Astrocyte (in vitro differentiated cells and primary cell): Measurements from ENCODE around the gene WDR81. TPM values are rescaled to one million over a fixed set of nuclear protein-coding genes. Genes with fewer than 3 reads are reported as not detected.
"Not testable (repeated sequence)": the region's sequence is repeated elsewhere in the genome, so short reads cannot be mapped to it uniquely, and the experiment has no call there.

Experiments
- DNase-seq: peaks from one replicate; pipeline ENCODE4 v3.0.0-alpha.2; 2010; ENCODE audit warnings: low read depth
- FAIRE-seq: peaks from 2 replicates; lab custom pipeline; 2011; peaks lifted over from hg19 to GRCh38; lab: Jason Lieb, UNC
- H2AFZ ChIP-seq: 2 replicates; pipeline ENCODE4 v1.6.0; 2012; ENCODE audit warnings: low read depth, low read length, inconsistent platforms
- H3K27ac ChIP-seq: 2 replicates; pipeline ENCODE4 v1.5.1; 2011; ENCODE audit warnings: low read depth, low read length, inconsistent platforms
- H3K27me3 ChIP-seq: 2 replicates; pipeline ENCODE4 v1.6.0; 2011; ENCODE audit warnings: low read length, inconsistent platforms; ENCODE audit not compliant: insufficient read depth
- H3K36me3 ChIP-seq: 2 replicates; pipeline ENCODE4 v1.5.1; 2011; ENCODE audit warnings: low read length, inconsistent platforms; ENCODE audit not compliant: insufficient read depth
- H3K4me1 ChIP-seq: 2 replicates; pipeline ENCODE4 v1.5.1; 2011; ENCODE audit warnings: low read length, inconsistent platforms; ENCODE audit not compliant: insufficient read depth
- H3K4me2 ChIP-seq: 2 replicates; pipeline ENCODE4 v1.6.0; 2012; ENCODE audit warnings: low read length, inconsistent platforms
- H3K4me3 ChIP-seq: 2 replicates; pipeline ENCODE4 v1.5.1; 2011; ENCODE audit warnings: low read depth, mild to moderate bottlenecking, low read length, inconsistent platforms; ENCODE audit not compliant: insufficient read depth
- H3K79me2 ChIP-seq: 2 replicates; pipeline ENCODE4 v1.6.0; 2012; ENCODE audit warnings: mild to moderate bottlenecking, low read length, inconsistent platforms; ENCODE audit not compliant: insufficient read depth
- H3K9ac ChIP-seq: 2 replicates; pipeline ENCODE4 v1.6.0; 2012; ENCODE audit warnings: mild to moderate bottlenecking, low read length, inconsistent platforms
- H3K9me3 ChIP-seq: 2 replicates; pipeline ENCODE4 v1.5.1; 2012; ENCODE audit warnings: low read depth, mild to moderate bottlenecking, low read length, inconsistent platforms; ENCODE audit not compliant: insufficient read depth
- H4K20me1 ChIP-seq: 2 replicates; pipeline ENCODE4 v1.6.0; 2012; ENCODE audit warnings: low read length, inconsistent platforms; ENCODE audit not compliant: insufficient read depth
- H3K27ac Mint-ChIP-seq: one replicate; pipeline ENCODE4 v1.8.0; 2021; ENCODE audit warnings: mild to moderate bottlenecking, mixed read lengths; ENCODE audit not compliant: unreplicated experiment
- H3K27me3 Mint-ChIP-seq: one replicate; pipeline ENCODE4 v1.8.0; 2021; ENCODE audit warnings: low read depth, mixed read lengths; ENCODE audit not compliant: unreplicated experiment
- H3K36me3 Mint-ChIP-seq: one replicate; pipeline ENCODE4 v1.8.0; 2021; ENCODE audit warnings: low read depth, mixed read lengths; ENCODE audit not compliant: unreplicated experiment
- H3K4me1 Mint-ChIP-seq: one replicate; pipeline ENCODE4 v1.8.0; 2021; ENCODE audit warnings: low read depth, mixed read lengths; ENCODE audit not compliant: unreplicated experiment
- H3K4me3 Mint-ChIP-seq: one replicate; pipeline ENCODE4 v1.8.0; 2021; ENCODE audit warnings: mild to moderate bottlenecking, moderate library complexity, mixed read lengths; ENCODE audit not compliant: unreplicated experiment
- H3K9me3 Mint-ChIP-seq: one replicate; pipeline ENCODE4 v1.8.0; 2021; ENCODE audit warnings: mild to moderate bottlenecking, mixed read lengths; ENCODE audit not compliant: unreplicated experiment
- EZH2 ChIP-seq: IDR thresholded peaks from 2 replicates; pipeline ENCODE4 v1.6.1; 2012; ENCODE audit warnings: mild to moderate bottlenecking, low read length, inconsistent platforms; ENCODE audit not compliant: insufficient read depth
- total RNA-seq: library from RNA; stranded (reverse); gene quantifications from 2 replicates; pipeline ENCODE4 v1.2.1, GENCODE V29; 2021
- TF ChIP-seq, protein P1 (sequence below): IDR thresholded peaks from 2 replicates; pipeline ENCODE4 v1.5.1; 2011; ENCODE audit warnings: low read depth, mild to moderate bottlenecking, inconsistent platforms, low read length, moderate library complexity; ENCODE audit not compliant: insufficient read depth

Gene WDR81
- total RNA-seq, 1 donor from 2014 or later: 12.3 TPM

DNA sequence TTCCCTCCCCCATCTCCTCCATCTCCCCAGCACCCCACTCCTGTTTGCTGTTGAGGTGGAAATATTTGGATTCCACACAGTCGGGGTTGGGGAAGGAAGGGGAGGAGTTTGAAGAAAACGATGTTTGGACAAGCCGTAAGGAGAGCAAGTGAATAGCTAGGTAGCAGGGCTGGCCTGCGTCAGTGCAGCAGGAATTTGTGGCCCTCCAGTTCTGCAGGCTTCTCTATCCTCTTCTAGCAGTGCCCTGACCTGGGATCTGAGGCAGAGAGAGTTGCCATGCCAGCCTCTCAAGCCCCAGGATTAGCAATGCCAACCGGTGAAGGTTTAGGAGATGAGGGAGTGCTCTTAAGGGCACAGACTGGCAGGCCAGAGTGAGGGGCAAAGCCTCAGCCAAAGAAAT is 26.8 kb upstream of the WDR81 start:
- Histone ChIP-seq H3K4me3 (no peak overlapping the region), H3K27me3 (no peaks in the 10 kb centered on the region), H3K9ac (no peak overlapping the region), H3K9me3 (no peaks in the 10 kb centered on the region), H3K27ac (no peak overlapping the region), H3K79me2 (no peaks in the 10 kb centered on the region), H3K4me1 (no peaks in the 10 kb centered on the region), H3K4me2 (no peak overlapping the region), H2AFZ (no peak overlapping the region), H3K36me3 (no peaks in the 10 kb centered on the region), H4K20me1 (no peaks in the 10 kb centered on the region)
- H3K27me3 Mint-ChIP-seq: no peaks in the 10 kb centered on the region
- TF ChIP-seq, protein P1, sequence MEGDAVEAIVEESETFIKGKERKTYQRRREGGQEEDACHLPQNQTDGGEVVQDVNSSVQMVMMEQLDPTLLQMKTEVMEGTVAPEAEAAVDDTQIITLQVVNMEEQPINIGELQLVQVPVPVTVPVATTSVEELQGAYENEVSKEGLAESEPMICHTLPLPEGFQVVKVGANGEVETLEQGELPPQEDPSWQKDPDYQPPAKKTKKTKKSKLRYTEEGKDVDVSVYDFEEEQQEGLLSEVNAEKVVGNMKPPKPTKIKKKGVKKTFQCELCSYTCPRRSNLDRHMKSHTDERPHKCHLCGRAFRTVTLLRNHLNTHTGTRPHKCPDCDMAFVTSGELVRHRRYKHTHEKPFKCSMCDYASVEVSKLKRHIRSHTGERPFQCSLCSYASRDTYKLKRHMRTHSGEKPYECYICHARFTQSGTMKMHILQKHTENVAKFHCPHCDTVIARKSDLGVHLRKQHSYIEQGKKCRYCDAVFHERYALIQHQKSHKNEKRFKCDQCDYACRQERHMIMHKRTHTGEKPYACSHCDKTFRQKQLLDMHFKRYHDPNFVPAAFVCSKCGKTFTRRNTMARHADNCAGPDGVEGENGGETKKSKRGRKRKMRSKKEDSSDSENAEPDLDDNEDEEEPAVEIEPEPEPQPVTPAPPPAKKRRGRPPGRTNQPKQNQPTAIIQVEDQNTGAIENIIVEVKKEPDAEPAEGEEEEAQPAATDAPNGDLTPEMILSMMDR: no peak
- no peak for TF ChIP-seq EZH2
- H3K36me3 Mint-ChIP-seq: peaks cover 3% of the 10 kb centered on the region
- H3K4me3 Mint-ChIP-seq: no peak overlapping the region
- FAIRE-seq (no peak), DNase-seq (no peak)
- H3K4me1 Mint-ChIP-seq: peaks cover 2% of the 10 kb centered on the region
- no peak overlapping the region for H3K27ac Mint-ChIP-seq
- H3K9me3 Mint-ChIP-seq: peaks cover 5% of the 10 kb centered on the region

DNA sequence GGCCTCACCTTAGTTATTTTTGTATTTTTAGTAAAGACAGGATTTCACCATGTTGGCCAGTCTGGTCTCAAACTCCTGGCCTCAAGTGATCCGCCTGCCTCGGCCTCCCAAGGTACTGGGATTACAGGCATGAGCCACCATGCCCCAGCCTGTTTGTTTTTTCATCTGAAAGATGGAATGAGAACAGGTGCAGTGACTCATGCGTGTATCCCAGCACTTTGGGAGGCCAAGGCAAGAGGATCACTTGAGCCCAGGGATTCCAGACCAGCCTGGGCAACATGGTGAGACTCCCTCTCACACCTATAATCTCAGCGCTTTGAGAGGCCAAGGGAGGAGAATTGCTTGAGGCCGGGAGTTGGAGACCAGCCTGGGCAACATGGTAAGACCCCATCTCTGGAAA is 24.6 kb upstream of the WDR81 start:
- not testable (repeated sequence) for H3K27ac Mint-ChIP-seq, H3K79me2 ChIP-seq, H3K4me1 Mint-ChIP-seq, H3K4me3 ChIP-seq, H3K4me3 Mint-ChIP-seq, H3K27me3 Mint-ChIP-seq, H3K27me3 ChIP-seq, H3K4me2 ChIP-seq, H3K9ac ChIP-seq, DNase-seq, H2AFZ ChIP-seq, H3K9me3 ChIP-seq, H3K27ac ChIP-seq, H3K9me3 Mint-ChIP-seq, H4K20me1 ChIP-seq, H3K36me3 ChIP-seq, H3K4me1 ChIP-seq, FAIRE-seq, H3K36me3 Mint-ChIP-seq

DNA sequence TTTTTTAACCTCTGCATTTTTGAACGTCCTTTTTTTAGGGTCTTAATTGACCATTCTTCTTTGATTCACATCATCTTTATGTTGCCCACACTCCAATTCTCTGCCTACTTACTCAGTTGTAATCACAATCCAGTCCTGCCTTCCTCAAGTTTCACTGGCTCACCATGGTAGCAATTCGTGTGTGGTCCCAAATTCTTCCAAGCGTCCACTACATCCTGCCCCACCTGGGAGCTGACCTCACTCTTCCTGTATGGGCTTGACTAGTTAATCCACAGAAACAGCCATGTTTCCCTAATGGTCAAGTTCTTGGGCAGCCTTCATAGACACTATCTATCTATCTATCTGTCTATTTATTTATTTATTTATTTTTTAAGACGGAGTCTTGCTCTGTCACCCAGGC is 21.4 kb upstream of the WDR81 start:
- Histone ChIP-seq H3K27me3 (no peaks in the 10 kb centered on the region), H2AFZ (no peak overlapping the region), H3K36me3 (no peaks in the 10 kb centered on the region), H3K79me2 (no peaks in the 10 kb centered on the region), H3K9me3 (no peaks in the 10 kb centered on the region), H3K4me3 (no peak overlapping the region), H3K27ac (no peak overlapping the region), H3K4me1 (peaks cover 3% of the 10 kb centered on the region), H3K9ac (no peak overlapping the region), H3K4me2 (peak overlapping the region; percentile 41), H4K20me1 (peaks cover 11% of the 10 kb centered on the region)
- Mint-ChIP-seq H3K27ac (no peak overlapping the region), H3K4me1 (peaks cover 4% of the 10 kb centered on the region), H3K27me3 (no peaks in the 10 kb centered on the region), H3K9me3 (no peaks in the 10 kb centered on the region), H3K36me3 (peaks cover 7% of the 10 kb centered on the region), H3K4me3 (no peak overlapping the region)
- FAIRE-seq (no peak), DNase-seq (no peak)
- no peak for TF ChIP-seq EZH2
- TF ChIP-seq, protein P1: no peak
